ENCODE data around the gene HHAT. TPM values are rescaled to one million over a fixed set of nuclear protein-coding genes. Genes with fewer than 3 reads are reported as not detected.

The HHAT gene
- total and polyA plus RNA-seq, 9 of the 15 experiments (the other 6 are each of a cell fraction or from before 2014, with no cell fraction given) = 0.07 to 0.16 (median 0.13) TPM; not detected in 1

- FAIRE-seq (no peak), ATAC-seq (no peak), DNase-seq (ENCODE audit: extremely low read depth in 1 of 4, low spot score in 3 of 4) (no peak)
- H3K4me1 ChIP-seq (replicated peaks in 1 of 2; ENCODE audit: control insufficient read depth in 2 of 2, insufficient read depth in 2 of 2, low read length in 2 of 2) = no peaks in the 10 kb centered on the region
- in situ Hi-C loops (cut with MboI) = loop anchor here (25.0 kb wide), 1 partner anchor 1074 kb away; no protein-coding TSS in a partner anchor
- WGBS (ENCODE audit: insufficient coverage, low coverage, missing lambda C conversion rate) = 0% methylated on average over 3 of the region's 3 CpGs
- H2AFZ ChIP-seq (ENCODE audit: low read depth, low read length) = no peak overlapping the region
- H3K79me2 ChIP-seq (ENCODE audit: control insufficient read depth, insufficient read depth, low read length) = no peaks in the 10 kb centered on the region
- BruUV-seq (replicated peaks) = no TSS peak
- no peak overlapping the region for H3K9ac ChIP-seq (ENCODE audit: insufficient read depth in 1 of 2, low read depth in 2 of 2, low read length in 2 of 2)
- no peak overlapping the region for H3K27ac ChIP-seq (ENCODE audit: extremely low read depth, low read depth, low read length)
- TF ChIP-seq ATF7 (IDR thresholded peaks at IDR 0.05) (no peak), ZNF124 (CRISPR knock-in tag; IDR thresholded peaks at IDR 0.05) (no peak), ZNF282 (CRISPR knock-in tag; IDR thresholded peaks at IDR 0.05) (no peak), RBM34 (IDR thresholded peaks at IDR 0.05; ENCODE audit: borderline replicate concordance, insufficient read depth, low read length) (no peak), RCOR1 (IDR thresholded peaks at IDR 0.05; ENCODE audit: borderline replicate concordance in 1 of 2, low read depth in 2 of 2, low read length in 2 of 2) (no peak), ZNF586 (CRISPR knock-in tag; conservative IDR thresholded peaks at IDR 0.05) (no peak), KDM5B (IDR thresholded peaks at IDR 0.05; ENCODE audit: insufficient replicate concordance, low read depth, low read length) (no peak)
- TF ChIP-seq, protein P1, sequence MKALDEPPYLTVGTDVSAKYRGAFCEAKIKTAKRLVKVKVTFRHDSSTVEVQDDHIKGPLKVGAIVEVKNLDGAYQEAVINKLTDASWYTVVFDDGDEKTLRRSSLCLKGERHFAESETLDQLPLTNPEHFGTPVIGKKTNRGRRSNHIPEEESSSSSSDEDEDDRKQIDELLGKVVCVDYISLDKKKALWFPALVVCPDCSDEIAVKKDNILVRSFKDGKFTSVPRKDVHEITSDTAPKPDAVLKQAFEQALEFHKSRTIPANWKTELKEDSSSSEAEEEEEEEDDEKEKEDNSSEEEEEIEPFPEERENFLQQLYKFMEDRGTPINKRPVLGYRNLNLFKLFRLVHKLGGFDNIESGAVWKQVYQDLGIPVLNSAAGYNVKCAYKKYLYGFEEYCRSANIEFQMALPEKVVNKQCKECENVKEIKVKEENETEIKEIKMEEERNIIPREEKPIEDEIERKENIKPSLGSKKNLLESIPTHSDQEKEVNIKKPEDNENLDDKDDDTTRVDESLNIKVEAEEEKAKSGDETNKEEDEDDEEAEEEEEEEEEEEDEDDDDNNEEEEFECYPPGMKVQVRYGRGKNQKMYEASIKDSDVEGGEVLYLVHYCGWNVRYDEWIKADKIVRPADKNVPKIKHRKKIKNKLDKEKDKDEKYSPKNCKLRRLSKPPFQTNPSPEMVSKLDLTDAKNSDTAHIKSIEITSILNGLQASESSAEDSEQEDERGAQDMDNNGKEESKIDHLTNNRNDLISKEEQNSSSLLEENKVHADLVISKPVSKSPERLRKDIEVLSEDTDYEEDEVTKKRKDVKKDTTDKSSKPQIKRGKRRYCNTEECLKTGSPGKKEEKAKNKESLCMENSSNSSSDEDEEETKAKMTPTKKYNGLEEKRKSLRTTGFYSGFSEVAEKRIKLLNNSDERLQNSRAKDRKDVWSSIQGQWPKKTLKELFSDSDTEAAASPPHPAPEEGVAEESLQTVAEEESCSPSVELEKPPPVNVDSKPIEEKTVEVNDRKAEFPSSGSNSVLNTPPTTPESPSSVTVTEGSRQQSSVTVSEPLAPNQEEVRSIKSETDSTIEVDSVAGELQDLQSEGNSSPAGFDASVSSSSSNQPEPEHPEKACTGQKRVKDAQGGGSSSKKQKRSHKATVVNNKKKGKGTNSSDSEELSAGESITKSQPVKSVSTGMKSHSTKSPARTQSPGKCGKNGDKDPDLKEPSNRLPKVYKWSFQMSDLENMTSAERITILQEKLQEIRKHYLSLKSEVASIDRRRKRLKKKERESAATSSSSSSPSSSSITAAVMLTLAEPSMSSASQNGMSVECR (CRISPR knock-in tag; IDR thresholded peaks at IDR 0.05) = no peak
- TF ChIP-seq, protein P2, sequence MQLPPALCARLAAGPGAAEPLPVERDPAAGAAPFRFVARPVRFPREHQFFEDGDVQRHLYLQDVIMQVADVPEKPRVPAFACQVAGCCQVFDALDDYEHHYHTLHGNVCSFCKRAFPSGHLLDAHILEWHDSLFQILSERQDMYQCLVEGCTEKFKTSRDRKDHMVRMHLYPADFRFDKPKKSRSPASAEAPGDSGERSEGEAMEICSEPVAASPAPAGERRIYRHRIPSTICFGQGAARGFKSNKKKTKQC (CRISPR knock-in tag; IDR thresholded peaks at IDR 0.05) = no peak
- TF ChIP-seq, protein P3, sequence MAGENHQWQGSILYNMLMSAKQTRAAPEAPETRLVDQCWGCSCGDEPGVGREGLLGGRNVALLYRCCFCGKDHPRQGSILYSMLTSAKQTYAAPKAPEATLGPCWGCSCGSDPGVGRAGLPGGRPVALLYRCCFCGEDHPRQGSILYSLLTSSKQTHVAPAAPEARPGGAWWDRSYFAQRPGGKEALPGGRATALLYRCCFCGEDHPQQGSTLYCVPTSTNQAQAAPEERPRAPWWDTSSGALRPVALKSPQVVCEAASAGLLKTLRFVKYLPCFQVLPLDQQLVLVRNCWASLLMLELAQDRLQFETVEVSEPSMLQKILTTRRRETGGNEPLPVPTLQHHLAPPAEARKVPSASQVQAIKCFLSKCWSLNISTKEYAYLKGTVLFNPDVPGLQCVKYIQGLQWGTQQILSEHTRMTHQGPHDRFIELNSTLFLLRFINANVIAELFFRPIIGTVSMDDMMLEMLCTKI (IDR thresholded peaks at IDR 0.05; ENCODE audit: partially characterized antibody) = no peak
- TF ChIP-seq, protein P4, sequence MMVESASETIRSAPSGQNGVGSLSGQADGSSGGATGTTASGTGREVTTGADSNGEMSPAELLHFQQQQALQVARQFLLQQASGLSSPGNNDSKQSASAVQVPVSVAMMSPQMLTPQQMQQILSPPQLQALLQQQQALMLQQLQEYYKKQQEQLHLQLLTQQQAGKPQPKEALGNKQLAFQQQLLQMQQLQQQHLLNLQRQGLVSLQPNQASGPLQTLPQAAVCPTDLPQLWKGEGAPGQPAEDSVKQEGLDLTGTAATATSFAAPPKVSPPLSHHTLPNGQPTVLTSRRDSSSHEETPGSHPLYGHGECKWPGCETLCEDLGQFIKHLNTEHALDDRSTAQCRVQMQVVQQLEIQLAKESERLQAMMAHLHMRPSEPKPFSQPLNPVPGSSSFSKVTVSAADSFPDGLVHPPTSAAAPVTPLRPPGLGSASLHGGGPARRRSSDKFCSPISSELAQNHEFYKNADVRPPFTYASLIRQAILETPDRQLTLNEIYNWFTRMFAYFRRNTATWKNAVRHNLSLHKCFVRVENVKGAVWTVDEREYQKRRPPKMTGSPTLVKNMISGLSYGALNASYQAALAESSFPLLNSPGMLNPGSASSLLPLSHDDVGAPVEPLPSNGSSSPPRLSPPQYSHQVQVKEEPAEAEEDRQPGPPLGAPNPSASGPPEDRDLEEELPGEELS (CRISPR knock-in tag; IDR thresholded peaks at IDR 0.05; ENCODE audit: borderline replicate concordance) = no peak
- no peaks in the 10 kb centered on the region for H3K36me3 ChIP-seq (ENCODE audit: control insufficient read depth, insufficient read depth, low read length)
- ChIA-PET POLR2A (no interaction called here), CTCF (ENCODE audit: low intra/inter-chr PET ratio) (interaction anchor here (1.0 kb wide), 1 partner anchor 546 kb away, joined by 3 read pairs; no protein-coding TSS in a partner anchor)
- no peaks in the 10 kb centered on the region for H3K9me3 ChIP-seq (replicated peaks; ENCODE audit: control insufficient read depth, insufficient read depth, low read depth, low read length)
- no peaks in the 10 kb centered on the region for H3K27me3 ChIP-seq (ENCODE audit: control insufficient read depth in 2 of 2, insufficient read depth in 2 of 2, low read length in 2 of 2)
- H3K4me2 ChIP-seq (ENCODE audit: insufficient read depth, low read length) = no peak overlapping the region
- H3K9me1 ChIP-seq (ENCODE audit: control insufficient read depth, insufficient read depth, low read length) = no peaks in the 10 kb centered on the region
- H4K20me1 ChIP-seq (replicated peaks; ENCODE audit: control insufficient read depth, insufficient read depth, low read length) = no peaks in the 10 kb centered on the region
- no peak overlapping the region for H3K4me3 ChIP-seq
- intact Hi-C loops (cut with micrococcal nuclease) = loop anchor here (10.0 kb wide), 1 partner anchor 1066 kb away; no protein-coding TSS in a partner anchor
These were observed 259.7 kb downstream of the HHAT start for GRCh38 chr1:210588357-210588756.
